Activated CD4-positive, CD25-positive, alpha-beta regulatory T cell treated with anti-CD3 and anti-CD28 coated beads, Interleukin-2, amount 50 U/mL, for 16 hours (primary cell): Measurements from ENCODE around the gene UNC119.

Source experiments
- DNase-seq: peaks from one replicate; pipeline ENCODE4 v3.0.0-alpha.2; 2020; ENCODE audit warnings: low read depth, low spot score

The UNC119 gene

GRCh38 chr17:28573040-28573380 is 20.6 kb upstream of the UNC119 start:
- DNase-seq = no peak

- no peak for DNase-seq
These were observed 20.0 kb upstream of the UNC119 start for GRCh38 chr17:28572259-28573039.

DNA sequence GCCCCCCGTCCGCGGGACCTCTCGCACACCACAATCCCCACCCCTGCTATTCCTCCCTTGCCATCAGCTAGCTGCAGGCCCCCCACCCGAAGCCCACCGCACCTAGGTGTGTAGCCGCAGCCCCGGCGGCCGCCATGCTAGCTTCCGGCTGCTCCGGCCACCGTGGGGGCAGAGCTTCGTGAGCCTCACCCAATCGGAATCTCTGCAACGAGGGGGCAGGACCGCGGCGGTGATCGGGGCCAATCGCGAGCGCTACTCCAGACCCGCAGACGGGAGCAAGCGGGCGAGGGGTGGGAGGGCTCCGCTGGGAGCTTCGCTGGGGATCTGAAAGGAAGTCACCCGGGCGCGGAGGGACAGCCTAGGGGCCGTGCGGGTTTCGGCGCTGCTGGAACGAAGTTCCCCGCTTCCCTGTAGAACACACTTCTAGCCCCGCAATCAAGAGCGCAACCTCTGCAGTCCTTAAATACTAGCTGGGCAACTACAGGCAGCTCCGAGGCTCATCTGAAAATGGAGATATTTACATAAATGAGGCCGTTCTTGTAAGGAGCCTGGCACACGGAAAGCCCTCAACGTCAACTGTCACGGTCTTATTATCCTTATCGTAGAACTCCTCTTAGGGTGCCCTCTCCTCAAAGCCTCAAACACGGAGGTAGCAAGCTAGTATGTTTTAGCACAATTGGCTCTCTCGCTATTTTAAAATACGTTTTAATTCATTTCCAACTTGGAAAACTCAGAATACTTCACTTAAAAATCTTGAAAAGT is 19.1 kb upstream of the UNC119 start, which contains the start of gene PIGS:
PIGS (minus strand) TSS at position 164 of the 762 bp plus-strand sequence; CDS start at position 136, 28 bp downstream.
- DNase-seq = peak; percentile 85

DNA sequence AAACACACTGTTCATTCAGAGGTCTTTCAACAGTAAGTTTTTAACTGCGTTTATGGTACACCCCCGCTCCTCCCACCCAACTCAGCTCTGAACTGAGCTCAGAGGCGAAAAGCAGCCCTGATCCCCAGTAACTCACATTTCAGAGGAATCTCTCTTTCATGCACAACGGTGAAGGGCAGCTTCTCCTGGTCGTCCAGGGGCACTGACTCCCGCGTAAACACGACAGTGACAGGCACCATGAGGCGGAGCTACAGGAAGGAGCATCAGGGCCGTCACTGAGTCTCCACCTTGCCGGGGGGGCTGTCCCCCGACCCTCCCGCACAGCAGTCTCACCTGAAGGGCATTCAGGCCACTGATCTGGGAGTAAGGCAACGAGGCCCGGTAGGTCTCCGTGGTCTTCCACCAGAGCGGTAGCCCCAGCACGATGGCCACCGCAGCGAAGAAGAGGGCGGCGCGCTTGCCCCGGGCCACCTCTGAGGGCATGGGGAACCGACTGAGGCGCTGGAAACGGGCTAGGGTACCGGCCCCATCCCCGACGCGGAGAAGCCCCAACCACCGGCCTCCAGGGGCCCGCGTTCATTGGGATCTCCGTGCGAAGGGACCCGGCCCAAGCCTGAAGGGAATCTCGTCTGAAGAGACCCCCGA is 18.4 kb upstream of the UNC119 start:
- DNase-seq = no peak

GRCh38 chr17:28569446-28569845 is 17.0 kb upstream of the UNC119 start:
- no peak for DNase-seq

DNA sequence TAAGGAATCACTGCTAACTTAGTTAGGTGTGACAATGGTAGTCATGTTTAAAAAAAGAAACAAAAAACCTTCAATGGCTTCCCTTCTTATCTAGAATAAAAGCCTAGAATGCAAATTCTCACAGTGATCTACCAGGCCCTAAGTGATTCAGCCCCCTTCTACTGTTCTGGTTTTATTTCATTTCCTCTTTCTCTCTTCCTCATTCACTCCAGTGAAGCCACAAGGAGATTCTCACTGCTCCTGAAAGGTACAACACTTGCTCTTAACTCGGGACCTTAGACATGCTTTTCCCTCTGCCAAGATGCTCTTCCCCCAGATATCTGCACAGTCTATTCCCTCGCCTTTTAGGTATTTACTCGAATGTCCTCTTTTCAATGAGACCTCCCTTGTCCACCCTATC is 15.2 kb upstream of the UNC119 start:
- DNase-seq = no peak

DNA sequence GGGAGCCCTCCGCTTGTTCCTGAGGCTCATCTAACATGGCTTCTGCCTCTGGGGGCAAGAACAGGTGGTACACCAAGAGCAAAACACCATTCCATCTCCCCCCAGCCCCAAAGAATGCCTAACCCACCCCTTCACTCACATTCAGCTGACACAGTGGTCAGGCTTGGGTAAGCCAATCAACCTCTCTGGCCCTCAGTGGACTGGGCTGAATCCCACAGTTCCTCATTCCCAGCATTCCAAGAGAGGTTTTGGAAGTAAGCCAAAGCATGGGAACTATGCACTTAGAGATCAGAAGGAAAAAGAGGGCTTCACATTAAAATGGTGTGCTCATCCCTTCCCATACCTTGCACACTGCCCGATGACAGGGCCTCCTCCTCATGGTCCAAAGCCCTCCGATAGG is 11.1 kb upstream of the UNC119 start:
- no peak for DNase-seq

DNA sequence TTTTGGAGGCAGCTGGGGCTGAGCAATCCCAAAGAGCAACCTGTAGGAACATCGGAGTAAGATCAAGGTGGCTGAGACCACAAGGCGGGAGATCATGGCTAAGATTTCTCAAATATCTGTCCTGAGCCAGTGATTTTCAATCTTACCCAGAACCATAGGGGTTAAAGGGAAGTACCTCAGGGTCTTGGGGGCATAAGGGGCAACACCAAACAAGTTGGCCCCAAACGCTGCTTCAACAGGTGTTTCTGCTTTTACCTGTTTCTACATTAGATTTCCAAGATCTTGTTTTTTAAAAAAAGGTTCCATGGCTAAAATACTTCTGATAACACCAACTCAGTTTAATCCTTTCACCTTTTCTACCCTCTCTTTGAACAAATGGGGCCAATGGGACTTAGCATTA is 2.6 kb upstream of the UNC119 start:
- no peak for DNase-seq

GRCh38 chr17:28554565-28554964 is 2.1 kb upstream of the UNC119 start:
- DNase-seq = no peak

- no peak for DNase-seq
These were observed 629 bp upstream of the UNC119 start for GRCh38 chr17:28553000-28553505.

- no peak for DNase-seq
These were observed 826 bp downstream of the UNC119 start for GRCh38 chr17:28551421-28552175.

- DNase-seq = no peak
These were observed 1.6 kb downstream of the UNC119 start for GRCh38 chr17:28550858-28551257.

DNA sequence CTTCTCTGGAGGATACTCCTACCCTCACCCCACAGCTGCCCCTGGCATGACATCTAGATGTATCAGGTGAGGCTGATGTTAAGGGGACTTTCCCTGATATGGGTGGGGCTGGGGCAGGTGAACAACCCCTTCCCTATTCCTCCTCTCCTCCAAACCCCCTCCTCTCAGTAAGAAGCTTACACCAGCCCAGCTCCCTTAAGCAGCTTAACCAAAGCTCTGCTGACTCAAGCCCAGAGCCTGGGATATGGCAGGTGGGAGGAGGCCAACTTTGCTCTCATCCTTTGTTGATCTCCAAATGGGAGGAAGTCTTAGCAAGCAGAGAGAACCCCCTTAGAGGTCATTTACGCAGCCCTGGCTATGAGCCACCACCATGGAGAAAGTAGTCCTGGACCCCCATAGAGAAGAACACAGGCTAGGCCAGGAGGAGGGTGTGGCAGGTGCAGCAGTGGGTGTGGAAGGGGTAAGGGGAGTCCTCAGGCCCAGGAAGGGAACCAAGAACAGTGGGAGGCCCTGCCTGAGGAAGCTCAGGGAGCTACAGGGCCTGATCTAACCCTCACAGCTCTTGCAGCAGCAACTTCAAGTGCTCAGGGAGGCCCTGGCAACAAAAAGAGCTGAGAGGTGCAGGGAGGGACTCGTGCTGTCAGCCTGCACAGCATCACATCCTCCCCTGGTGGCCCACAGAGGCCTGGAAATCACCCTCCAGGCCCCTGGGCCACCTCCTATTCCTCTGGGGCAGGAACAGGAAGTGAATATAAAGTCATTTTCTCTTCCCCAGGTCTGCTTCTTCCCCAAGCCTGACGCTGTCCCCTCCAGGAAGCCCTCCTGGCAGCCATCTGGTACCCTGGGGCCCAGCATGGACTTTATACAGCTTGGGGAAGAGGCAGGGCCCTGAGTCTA is 2.9 kb downstream of the UNC119 start:
- no peak for DNase-seq

DNA sequence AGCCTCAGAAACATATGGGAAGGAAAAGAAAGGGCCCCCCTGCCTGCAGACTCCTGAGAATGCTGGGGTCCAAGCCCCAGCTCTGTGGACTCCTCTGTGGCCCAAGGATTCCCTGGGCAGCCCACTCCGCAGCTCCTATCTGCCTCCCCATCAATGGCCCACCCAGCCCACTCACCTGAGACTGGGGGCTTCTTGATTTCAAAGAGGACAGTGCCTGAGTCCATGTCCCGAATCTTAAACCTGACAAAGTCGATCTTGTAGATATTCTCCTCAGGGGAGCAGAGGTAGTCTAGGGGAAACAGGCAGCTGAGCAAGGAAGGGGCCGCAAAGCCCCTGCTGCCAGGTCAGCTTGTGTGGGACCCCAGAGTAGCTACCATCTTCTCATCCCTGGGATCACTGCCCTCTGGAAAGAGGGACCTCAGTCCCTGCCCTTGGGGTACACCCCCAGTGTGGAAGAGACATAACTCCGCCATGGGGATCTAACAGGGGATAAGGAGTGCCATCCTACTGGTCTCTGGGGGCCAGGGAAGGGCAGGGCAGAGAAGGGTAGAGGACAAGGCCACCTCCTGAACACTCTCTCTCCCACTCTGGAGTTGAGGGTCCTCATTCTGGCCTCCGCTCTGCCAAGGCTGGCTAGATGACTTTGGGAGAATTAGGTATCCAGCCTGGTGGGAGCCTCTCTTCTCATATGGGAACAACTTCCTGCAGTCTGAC is 3.9 kb downstream of the UNC119 start:
- no peak for DNase-seq

GRCh38 chr17:28547623-28548416 is 4.6 kb downstream of the UNC119 start:
- peak; percentile 21 for DNase-seq

- no peak for DNase-seq
These were observed 5.3 kb downstream of the UNC119 start for GRCh38 chr17:28547096-28547622.

DNA sequence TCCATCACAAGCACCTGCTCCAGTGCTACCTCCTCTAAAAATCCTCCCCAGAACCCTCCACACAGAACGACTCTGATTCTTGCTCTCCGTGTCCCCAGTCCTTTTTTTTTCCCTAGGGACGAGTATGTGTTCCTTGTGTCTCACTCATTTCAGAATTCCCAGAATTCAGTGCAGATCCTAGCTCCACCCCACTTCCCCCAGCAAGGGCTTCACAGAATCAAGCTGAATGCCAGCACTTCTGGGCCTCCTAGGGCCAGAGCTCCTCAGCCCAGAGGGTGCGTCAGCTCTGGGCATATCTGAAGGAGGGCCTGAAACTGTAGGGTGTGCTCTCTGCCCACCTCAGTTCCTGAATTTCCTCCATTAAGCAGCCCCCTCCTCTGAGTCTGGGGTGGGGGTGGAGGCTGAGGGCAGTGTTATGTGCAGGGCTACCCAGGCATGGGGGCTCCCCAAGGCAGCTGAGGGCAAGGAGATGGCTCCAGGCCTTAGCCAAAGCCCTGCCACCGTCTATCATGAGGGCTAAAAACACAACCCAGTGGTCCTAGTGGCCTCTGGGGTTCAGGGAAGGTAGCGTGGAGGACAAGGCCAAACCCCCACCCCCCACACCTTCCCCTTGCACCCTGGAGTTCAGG is 6.5 kb downstream of the UNC119 start:
- DNase-seq = no peak

- DNase-seq = no peak
These were observed 7.3 kb downstream of the UNC119 start for GRCh38 chr17:28545141-28545503.
